GM19328 (cell line): Measurements from ENCODE around the gene CDC42BPB.

Source experiments
- ATAC-seq: cut with Tn5 transposase; IDR thresholded peaks from one replicate; pipeline ENCODE4 v1.9.1; 2021; ENCODE audit warnings: mild to moderate bottlenecking, moderate library complexity; ENCODE audit not compliant: unreplicated experiment

Gene CDC42BPB

GRCh38 chr14:103022002-103022684 is 35.2 kb downstream of the CDC42BPB start:
- no peak for ATAC-seq

GRCh38 chr14:103021684-103022001 is 35.7 kb downstream of the CDC42BPB start:
- ATAC-seq = no peak

DNA sequence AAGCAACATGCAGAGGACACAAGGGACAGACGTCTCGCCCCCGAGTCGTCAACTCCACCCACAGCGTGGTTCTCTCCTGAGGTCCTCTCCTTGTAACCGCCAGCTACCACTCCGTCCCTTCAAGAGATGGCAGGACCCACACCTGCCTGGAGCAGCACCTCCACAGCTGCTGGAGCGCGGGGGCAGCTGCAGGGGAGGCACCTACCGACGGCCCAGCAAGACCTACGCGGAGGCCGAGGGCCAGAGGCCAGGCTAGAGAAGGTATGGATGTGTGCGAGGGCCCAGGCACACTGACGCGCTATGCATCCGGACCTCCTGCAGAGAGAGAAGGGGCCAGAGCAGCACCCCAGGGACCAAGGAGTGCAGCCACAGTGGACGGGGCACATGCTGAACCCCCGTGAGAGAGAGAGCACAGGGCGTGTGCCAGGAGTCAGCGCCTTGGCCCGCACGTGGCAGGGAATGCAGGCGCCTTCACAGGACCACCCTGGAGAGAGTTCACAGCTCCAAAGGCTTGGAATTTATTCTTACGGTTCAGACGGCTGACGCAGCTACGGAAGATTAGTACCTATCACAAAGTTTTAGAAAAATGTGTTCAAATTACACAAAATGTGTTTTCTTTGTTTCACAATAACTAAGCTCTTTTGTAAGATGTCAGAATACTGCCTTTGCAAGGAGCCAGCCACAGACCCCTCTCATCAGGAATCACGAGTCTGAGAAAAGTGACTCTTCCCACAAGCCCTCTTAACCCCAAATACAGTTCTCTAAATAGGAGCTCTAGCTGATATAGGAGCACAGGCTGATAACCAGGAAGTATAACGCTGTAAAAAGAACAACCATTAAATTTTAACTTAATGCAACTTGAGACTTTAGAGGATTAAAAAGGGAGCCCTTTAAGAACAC is 36.8 kb downstream of the CDC42BPB start:
- ATAC-seq = no peak

GRCh38 chr14:103019826-103020225 is 37.5 kb downstream of the CDC42BPB start:
- no peak for ATAC-seq

DNA sequence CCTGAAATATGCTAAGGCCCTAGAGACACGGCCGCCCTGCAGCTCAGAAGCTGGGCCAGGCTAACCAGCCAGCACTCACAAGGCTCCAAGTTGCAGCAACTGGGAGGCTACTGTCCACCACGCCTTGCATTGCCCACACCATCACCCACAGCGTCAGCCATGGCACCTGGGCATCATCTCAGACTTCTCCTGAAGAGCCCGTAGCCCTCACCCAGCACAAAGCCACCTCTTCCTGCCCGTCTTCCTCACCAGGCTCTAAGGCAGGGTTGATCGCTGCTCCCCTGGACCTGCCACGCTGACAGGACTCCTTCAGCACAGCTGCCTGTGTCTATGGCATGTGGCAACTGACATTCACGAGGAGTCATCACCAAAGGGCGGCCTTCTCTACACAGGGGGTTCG is 38.1 kb downstream of the CDC42BPB start:
- ATAC-seq = no peak

- ATAC-seq = no peak
Measured at GRCh38 chr14:103016594-103016993, 40.8 kb downstream of the CDC42BPB start.

GRCh38 chr14:103016071-103016470 is 41.3 kb downstream of the CDC42BPB start:
- ATAC-seq = no peak

GRCh38 chr14:103015426-103015825 is 41.9 kb downstream of the CDC42BPB start:
- ATAC-seq = no peak

DNA sequence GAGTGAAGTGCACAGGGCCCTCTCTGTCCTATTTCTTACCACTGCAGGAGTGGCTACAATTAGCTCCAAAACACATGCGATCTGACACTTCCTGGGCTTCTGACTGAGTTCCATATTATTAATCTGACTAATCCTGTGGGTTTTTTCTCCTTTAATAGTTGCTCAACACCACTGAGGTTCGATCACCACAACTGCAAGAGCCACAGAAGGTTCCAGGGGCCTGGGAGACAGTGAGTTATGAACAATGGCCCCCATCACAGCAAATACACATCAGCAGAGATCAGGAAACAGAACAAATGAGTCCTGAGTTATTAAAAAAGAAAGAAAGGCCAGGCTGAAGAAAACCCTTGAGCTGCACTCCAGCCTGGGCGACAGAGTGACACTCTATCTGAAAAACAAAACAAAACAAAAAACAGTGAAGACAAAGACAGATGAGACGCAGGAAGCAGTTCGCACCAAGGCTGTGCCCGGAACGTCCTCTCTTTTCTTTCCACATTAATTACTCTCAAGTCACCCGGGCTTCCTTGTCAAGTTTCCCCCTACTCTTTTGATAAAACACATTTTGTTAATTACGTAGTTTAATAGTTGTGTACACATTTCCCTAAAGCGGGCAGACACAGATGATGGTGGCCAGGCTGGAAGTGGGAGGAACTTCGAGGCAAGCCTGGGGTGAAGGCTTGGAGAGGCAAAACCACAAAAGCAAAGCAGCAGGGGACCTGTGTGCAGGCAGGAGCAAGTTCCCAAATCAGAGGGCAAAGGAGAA is 42.7 kb downstream of the CDC42BPB start:
- no peak for ATAC-seq

DNA sequence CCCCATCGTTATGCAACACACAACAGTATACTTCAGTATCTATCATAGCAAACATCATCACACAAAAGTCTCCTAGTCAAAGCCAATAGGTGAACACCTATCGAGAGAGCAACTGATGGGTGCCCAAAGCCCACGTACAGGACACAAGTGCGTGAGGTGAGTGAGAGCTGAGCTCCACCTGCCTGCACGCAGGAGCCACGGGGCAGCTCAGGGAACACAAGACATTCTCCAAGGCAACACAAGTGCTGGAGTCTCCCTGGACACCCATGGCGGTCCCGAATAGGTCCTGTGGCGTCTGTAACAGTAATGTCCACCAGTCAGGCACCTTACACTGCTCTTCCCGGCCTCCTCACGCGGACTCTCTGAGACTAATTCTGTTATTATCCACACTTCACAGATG is 44.3 kb downstream of the CDC42BPB start:
- no peak for ATAC-seq

- no peak for ATAC-seq
Measured at GRCh38 chr14:103009559-103009958, 47.8 kb downstream of the CDC42BPB start.

DNA sequence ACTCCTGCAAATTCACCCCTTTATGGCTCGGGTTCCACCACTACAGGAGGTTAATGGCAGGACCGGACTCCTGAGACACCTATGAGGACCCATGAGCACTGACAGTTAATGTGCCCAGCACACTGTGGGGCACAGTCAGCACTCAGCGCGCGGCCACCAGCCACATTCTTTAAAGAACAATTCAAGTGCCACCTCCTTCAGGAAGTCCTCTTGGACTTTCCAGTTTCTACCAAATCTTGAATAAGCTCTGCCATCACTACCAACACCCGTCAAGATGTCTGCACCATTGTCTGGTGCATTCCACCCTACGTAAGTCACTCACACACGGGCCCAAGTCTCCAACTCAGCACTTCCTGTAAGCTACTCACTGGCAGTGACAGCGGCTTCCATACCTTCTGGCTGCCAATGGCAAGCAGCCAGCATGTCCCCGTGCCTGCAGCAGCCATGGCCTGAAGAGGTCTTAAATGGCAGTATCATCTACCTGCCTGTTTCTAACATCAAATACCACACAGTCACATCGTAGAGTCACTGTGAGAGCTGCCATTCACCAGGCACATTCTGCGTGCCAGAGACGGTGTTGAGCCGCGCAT is 48.5 kb downstream of the CDC42BPB start:
- no peak for ATAC-seq

DNA sequence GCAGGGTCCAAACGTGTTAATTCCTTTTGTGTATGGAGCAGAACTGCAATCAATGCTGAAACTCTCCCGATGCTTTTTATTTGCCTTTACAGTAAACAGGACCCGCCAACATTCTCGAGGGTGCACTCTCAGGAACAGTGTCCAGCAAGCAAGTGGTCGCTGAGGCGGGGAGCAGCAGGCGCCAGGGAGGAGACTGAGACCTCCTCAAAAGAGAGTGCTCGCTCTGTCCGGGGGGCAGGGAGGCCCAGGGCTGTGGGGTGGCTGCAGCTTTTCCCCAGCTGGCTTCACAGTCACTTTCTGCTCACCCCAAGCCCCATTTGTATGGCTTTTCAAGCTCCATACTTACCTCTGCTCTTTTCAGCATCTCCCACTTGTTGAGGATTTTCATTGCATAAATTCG is 49.2 kb downstream of the CDC42BPB start:
- ATAC-seq = no peak

DNA sequence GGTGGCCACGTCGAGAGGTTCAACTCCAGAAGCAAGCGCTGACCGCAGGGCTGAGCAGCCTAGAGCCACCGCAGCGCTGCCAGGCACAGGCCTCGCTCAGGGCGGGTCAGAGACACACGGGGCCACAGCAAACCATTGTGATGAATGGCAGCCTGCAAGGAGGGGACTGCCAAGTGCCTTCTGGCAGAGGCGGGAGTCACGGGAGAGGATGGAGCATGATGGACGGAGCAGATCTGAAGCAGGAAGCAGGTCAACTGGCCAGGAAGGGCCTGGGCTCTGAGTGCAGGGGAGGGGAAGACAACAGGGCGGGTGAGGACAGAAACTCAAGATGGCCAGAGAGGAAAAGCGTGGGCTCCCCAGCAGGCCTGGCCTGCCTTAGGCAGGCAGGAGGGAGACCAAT is 49.8 kb downstream of the CDC42BPB start:
- ATAC-seq = no peak

DNA sequence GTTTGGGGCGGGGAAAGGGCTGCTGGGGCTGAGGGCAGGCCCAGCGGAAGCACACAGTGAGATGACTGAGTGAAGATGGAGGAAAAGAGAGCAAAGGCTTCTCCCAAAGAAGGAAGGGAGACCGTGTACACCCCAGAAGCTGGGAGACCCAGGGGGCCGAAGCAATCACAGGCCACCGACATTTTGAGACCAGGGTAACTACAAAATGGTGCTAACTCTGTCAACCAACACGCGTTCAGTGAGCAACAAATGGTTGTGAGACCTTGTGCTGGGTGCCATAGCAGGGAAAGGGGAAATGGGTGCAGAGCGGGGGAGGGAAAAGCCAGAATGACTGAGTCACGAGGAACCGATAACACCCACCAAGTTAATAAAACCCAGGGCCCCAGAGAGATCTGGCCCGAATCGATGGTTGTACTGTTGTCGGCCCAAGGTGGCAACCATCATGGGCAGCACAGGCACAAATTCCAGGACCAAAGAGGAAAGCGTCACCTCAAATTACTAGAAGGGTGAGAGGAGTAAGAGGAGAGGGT is 50.3 kb downstream of the CDC42BPB start:
- ATAC-seq = no peak

GRCh38 chr14:103006106-103006505 is 51.2 kb downstream of the CDC42BPB start:
- ATAC-seq = no peak

GRCh38 chr14:103003850-103004249 is 53.5 kb downstream of the CDC42BPB start:
- no peak for ATAC-seq

GRCh38 chr14:103003351-103003615 is 54.1 kb downstream of the CDC42BPB start:
- ATAC-seq = no peak

GRCh38 chr14:103002578-103003350 is 54.6 kb downstream of the CDC42BPB start:
- no peak for ATAC-seq

DNA sequence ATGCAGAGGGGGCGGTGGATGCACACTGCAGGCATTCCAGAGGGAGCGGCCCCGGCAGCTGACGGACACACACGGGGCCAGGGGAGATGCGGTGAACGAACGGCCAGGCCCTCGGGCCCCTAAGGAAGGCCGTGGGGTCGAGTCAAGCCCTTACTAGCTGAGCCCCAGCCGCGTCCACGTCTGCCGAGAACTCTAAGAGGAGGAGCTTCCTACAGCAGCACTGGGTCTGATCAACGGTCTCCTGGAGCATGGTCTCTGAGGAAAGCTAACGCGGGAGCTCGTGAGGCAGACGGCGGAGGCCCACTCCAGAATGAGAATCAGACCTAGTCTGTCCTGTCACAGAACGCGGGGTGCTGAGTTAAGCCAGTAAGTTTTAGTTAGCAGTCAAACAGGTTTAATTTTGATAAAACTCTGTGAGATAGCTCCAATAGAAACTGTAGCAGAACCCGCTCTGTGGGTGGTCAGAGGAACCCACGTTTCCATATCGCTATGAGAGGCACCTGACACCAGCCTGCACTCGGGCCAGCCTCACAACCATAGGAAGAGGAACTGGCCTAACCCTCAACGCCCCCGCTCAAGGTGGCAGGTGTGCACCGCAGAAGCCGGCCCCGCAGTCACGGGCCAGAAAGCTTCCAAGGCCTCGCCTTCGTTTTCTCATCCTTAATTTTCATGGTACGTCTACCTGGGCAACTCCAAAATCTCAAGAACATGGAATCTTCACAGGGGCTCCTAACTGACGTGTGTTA is 55.5 kb downstream of the CDC42BPB start:
- ATAC-seq = no peak
